Measurements from ENCODE around the gene SRPK2.

- no peak for TF ChIP-seq CTCF (conservative IDR thresholded peaks at IDR 0.05; ENCODE audit: low read depth, low read length)
- no peak for TF ChIP-seq EZH2 (IDR thresholded peaks at IDR 0.05; ENCODE audit: low read length, unreplicated experiment)
Measured at GRCh38 chr7:105195891-105196290, 192.8 kb downstream of the SRPK2 start.

Data from PC-3 (cell line).